MM.1S (cell line): ENCODE results near the gene CACNG4.

ENCODE experiments used
- CTCF ChIP-seq: fragments of 300-600 bp; sonication (generic); IDR thresholded peaks from 2 replicates; pipeline ENCODE4 v1.5.1; 2016; ENCODE audit warnings: antibody characterized with exemption, low read length, mixed read lengths
- EZH2phosphoT487 ChIP-seq: fragments of 300-600 bp; sonication (generic); IDR thresholded peaks from 2 replicates; pipeline ENCODE4 v1.6.1; 2018; ENCODE audit warnings: antibody characterized with exemption, low read length

- no peak for TF ChIP-seq EZH2phosphoT487
- TF ChIP-seq CTCF, result no peak
Measured at GRCh38 chr17:67052720-67053437, 88.4 kb downstream of the CACNG4 start.
